ENCODE data around the gene SH3BGRL3.

GRCh38 chr1:26322042-26322331 is 42.1 kb downstream of the SH3BGRL3 start:
- TF ChIP-seq POLR2A (IDR thresholded peaks at IDR 0.05) (no peak), CTCF (IDR thresholded peaks at IDR 0.05) (no peak), POLR2AphosphoS5 (IDR thresholded peaks at IDR 0.05) (no peak)
